Esophagus muscularis mucosa (tissue), 4 donors: Measurements from ENCODE around the gene PELI2. TPM values are rescaled to one million over a fixed set of nuclear protein-coding genes. Genes with fewer than 3 reads are reported as not detected.
"Not testable (repeated sequence)": the region's sequence is repeated elsewhere in the genome, so short reads cannot be mapped to it uniquely, and the experiment has no call there.

Experiments
- DNase-seq: peaks from one replicate; pipeline ENCODE4 v3.0.0-alpha.2; 2017; ENCODE audit errors: extremely low spot score
- H3K27ac ChIP-seq, 4 donors: fragments of 200-600 bp; sonication (generic); replicated peaks in 1 of 4; 1 replicate in 3 of 4; 2 replicates in 1 of 4; pipeline ENCODE4 v1.5.1; 2016 to 2019; ENCODE audit warnings: mild to moderate bottlenecking in 1 of 4
- H3K27me3 ChIP-seq, 4 donors: fragments of 200-600 bp; sonication (generic); one replicate each; pipeline versions ENCODE4 v1.5.1 to v1.6.0; 2016 to 2019
- H3K36me3 ChIP-seq, 4 donors: fragments of 200-600 bp; sonication (generic); one replicate each; pipeline ENCODE4 v1.5.1; 2016 to 2019
- H3K4me1 ChIP-seq, 4 donors: fragments of 200-600 bp; sonication (generic); one replicate each; pipeline ENCODE4 v1.5.1; 2016 to 2019
- H3K4me3 ChIP-seq, 4 donors: fragments of 200-600 bp; sonication (generic); 1 replicate in 2 of 4; 2 replicates in 2 of 4; pipeline ENCODE4 v1.5.1; 2016 to 2019; ENCODE audit warnings: mild to moderate bottlenecking in 4 of 4, moderate library complexity in 1 of 4
- H3K9me3 ChIP-seq, 4 donors: fragments of 200-600 bp; sonication (generic); 1 replicate in 3 of 4; 2 replicates in 1 of 4; pipeline ENCODE4 v1.5.1; 2016 to 2019
- EP300 ChIP-seq: sonication (generic); formaldehyde crosslinking; IDR thresholded peaks from one replicate; pipeline ENCODE4 v1.6.1; 2017; ENCODE audit warnings: antibody characterized with exemption
- POLR2A ChIP-seq: fragments of 450-650 bp; IDR thresholded peaks from one replicate; pipeline ENCODE4 v1.6.1; 2017; ENCODE audit warnings: antibody characterized with exemption, moderate library complexity, mild to moderate bottlenecking, low read depth
- POLR2AphosphoS5 ChIP-seq, 2 donors: sonication (generic); formaldehyde crosslinking; IDR thresholded peaks; one replicate each; pipeline ENCODE4 v1.6.1; 2017; ENCODE audit warnings: antibody characterized with exemption in 2 of 2
- WGBS: methylation state at CpG from one replicate; pipeline ENCODE4 v1.1.5; 2018; 5-methylcytosine and 5-hydroxymethylcytosine counted together
- intact Hi-C: fragments of 100-400 bp; cut with DNase I; formaldehyde crosslinking; loops from one replicate; pipeline ENCODE4 v1.15.1; 2023
- total RNA-seq, 4 donors: library from RNA; depleted of rRNA; stranded (reverse); fragments of >200 nt; gene quantifications; one replicate each; pipeline versions ENCODE4 v1.1.0 to v1.2.1, GENCODE V29; 2016
- TF ChIP-seq, protein P1 (sequence below), 3 experiments: fragments of 200-600 bp in 2 of 3; fragments of 450-650 bp in 1 of 3; sonication (generic) in 2 of 3; IDR thresholded peaks; one replicate each; pipeline ENCODE4 v1.5.1; 2017 to 2019; ENCODE audit warnings: antibody characterized with exemption in 3 of 3, mild to moderate bottlenecking in 2 of 3, moderate library complexity in 1 of 3

The PELI2 gene
- total RNA-seq, 4 donors from 2014 or later = 10.6 to 16.3 (median 14.1) TPM

DNA sequence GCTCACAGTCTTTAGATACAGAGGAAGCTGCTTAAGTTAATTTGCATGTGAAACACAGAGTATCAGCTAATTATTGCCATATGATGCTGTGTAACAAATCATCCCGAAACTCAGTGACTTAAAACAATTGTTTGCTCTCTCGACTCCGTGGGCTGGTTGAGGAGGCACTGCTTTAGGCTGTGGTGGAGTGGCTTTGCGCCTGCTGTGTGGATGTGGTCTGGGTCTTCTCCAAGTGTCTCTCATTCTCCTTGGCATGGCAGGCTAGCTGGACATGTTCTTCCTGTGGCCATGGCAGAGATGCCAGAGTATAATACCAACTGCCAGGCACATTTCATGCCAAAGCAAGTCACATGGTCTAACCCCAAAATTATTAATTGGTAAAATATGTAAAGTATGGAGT is 40.9 kb downstream of the PELI2 start:
- Histone ChIP-seq H3K9me3 (peaks cover 0 to 13% (median 4%) of the 10 kb centered on the region in 4 donors), H3K36me3 (no peaks in the 10 kb centered on the region), H3K27ac (no peak overlapping the region), H3K27me3 (no peaks in the 10 kb centered on the region), H3K4me3 (no peak overlapping the region), H3K4me1 (peaks cover 0 to 12% (median 4%) of the 10 kb centered on the region in 4 donors)
- DNase-seq = no peak
- intact Hi-C loops = no loop called here
- TF ChIP-seq POLR2AphosphoS5 (IDR thresholded peaks at IDR 0.05) (no peak), EP300 (no peak), POLR2A (no peak)
- TF ChIP-seq, protein P1, sequence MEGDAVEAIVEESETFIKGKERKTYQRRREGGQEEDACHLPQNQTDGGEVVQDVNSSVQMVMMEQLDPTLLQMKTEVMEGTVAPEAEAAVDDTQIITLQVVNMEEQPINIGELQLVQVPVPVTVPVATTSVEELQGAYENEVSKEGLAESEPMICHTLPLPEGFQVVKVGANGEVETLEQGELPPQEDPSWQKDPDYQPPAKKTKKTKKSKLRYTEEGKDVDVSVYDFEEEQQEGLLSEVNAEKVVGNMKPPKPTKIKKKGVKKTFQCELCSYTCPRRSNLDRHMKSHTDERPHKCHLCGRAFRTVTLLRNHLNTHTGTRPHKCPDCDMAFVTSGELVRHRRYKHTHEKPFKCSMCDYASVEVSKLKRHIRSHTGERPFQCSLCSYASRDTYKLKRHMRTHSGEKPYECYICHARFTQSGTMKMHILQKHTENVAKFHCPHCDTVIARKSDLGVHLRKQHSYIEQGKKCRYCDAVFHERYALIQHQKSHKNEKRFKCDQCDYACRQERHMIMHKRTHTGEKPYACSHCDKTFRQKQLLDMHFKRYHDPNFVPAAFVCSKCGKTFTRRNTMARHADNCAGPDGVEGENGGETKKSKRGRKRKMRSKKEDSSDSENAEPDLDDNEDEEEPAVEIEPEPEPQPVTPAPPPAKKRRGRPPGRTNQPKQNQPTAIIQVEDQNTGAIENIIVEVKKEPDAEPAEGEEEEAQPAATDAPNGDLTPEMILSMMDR (IDR thresholded peaks at IDR 0.05) = no peak
- WGBS = 89% methylated on average over 4 of the region's 4 CpGs

DNA sequence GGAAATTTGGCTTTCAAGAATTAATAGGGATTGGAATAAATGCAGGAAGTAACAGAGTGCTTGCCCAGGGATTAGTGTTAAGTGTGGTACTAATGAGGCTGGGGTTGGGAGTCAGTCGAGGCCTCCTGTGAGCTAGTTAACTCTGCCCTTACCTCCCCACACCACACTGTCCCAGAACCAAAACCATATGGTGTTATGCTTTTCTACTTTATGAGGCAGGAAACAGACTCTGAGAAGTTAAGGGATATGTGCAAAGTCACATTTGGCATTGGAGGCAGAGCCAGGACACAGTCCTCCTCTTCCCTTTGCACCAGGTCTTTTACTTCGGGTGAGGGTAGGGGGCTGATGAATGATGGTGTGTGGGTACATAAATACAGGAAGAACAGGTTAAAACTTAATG is 41.9 kb downstream of the PELI2 start:
- H3K27ac ChIP-seq = no peak overlapping the region
- peaks cover 0 to 22% (median 6%) of the 10 kb centered on the region in 4 donors for H3K9me3 ChIP-seq
- no peak for DNase-seq
- intact Hi-C loops = no loop called here
- H3K27me3 ChIP-seq = no peaks in the 10 kb centered on the region
- peaks cover 0 to 12% (median 4%) of the 10 kb centered on the region in 4 donors for H3K4me1 ChIP-seq
- WGBS = 54% methylated on average over 2 of the region's 2 CpGs
- H3K36me3 ChIP-seq = no peaks in the 10 kb centered on the region
- H3K4me3 ChIP-seq = no peak overlapping the region
- TF ChIP-seq POLR2A = no peak
- no peak for TF ChIP-seq POLR2AphosphoS5 (IDR thresholded peaks at IDR 0.05)
- no peak for TF ChIP-seq EP300
- TF ChIP-seq, protein P1 (IDR thresholded peaks at IDR 0.05) = no peak

DNA sequence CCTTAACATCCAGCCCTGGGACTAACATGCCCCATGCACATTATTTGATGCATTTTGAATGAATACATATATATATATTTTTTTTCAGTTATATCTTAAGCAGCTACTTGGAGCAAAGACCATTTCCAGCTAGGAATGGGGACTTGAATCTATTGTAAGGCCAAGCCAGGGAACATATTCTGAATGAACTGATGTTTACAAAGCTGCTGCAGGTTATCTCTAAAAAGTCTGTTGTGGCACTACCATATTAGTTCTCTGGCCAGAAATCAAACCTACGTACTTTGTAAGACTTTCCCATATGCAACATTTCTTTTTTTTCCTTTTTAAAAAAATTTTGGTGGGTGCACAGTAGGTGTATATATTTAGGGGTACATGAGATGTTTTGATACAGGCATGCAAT is 43.4 kb downstream of the PELI2 start:
- Histone ChIP-seq H3K4me3 (no peak overlapping the region), H3K9me3 (peaks cover 0 to 22% (median 6%) of the 10 kb centered on the region in 4 donors), H3K27ac (no peak overlapping the region), H3K36me3 (no peaks in the 10 kb centered on the region), H3K27me3 (no peaks in the 10 kb centered on the region), H3K4me1 (peaks cover 0 to 8% (median 4%) of the 10 kb centered on the region in 4 donors)
- intact Hi-C loops = no loop called here
- DNase-seq = no peak
- 94% methylated on average over 1 of the region's 1 CpG for WGBS
- TF ChIP-seq POLR2A = no peak
- TF ChIP-seq, protein P1 (IDR thresholded peaks at IDR 0.05) = no peak
- TF ChIP-seq POLR2AphosphoS5 (IDR thresholded peaks at IDR 0.05) = no peak
- no peak for TF ChIP-seq EP300

DNA sequence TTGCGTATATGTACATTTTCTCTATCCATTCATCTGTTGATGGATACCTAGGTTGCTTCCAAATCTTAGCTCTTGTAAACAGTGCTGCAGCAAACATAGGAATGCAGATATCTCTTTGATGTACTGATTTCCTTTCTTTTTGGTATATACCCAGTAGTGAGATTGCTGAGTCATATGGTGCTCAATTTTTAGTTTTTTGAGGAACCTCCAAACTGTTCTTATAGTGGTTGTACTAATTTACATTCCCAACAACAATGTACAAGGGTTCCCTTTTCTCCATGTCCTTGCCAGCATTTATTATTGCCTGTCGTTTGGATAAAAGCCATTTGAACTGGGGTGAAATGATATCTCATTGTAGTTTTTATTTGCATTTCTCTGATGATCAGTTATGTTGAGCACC is 44.3 kb downstream of the PELI2 start:
- WGBS = 89% methylated on average over 2 of the region's 2 CpGs
- no peak for DNase-seq
- H3K9me3 ChIP-seq = peaks cover 0 to 22% (median 6%) of the 10 kb centered on the region in 4 donors

DNA sequence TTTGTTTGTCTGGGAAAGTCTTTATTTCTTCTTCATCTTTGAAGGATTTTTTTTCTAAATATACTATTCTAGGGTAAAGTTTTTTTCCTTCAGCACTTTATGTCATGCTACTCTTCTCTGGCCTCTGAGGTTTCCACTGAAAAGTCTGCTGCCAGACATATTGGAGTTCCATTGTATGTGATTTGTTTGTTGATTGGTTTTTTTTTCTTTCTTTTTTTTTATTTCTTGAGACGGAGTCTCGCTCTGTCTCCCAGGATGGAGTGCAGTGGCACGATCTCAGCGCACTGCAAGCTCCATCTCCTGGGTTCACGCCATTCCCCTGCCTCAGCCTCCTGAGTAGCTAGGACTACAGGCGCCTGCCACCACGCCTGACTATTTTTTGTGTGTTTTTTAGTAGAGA is 48.4 kb downstream of the PELI2 start:
- H3K4me1 ChIP-seq, H3K36me3 ChIP-seq, H3K27ac ChIP-seq, DNase-seq, H3K27me3 ChIP-seq, intact Hi-C loops, H3K4me3 ChIP-seq: not testable (repeated sequence)
- WGBS = 96% methylated on average over 7 of the region's 7 CpGs
- H3K9me3 ChIP-seq = peaks cover 0 to 22% (median 6%) of the 10 kb centered on the region in 4 donors

More for the DNA sequence above, 44.3 kb downstream of the PELI2 start:
- TF ChIP-seq EP300 (no peak), POLR2AphosphoS5 (IDR thresholded peaks at IDR 0.05) (no peak), POLR2A (no peak)
- TF ChIP-seq, protein P1 (IDR thresholded peaks at IDR 0.05) = no peak
- Histone ChIP-seq H3K4me1 (peaks cover 0 to 8% (median 4%) of the 10 kb centered on the region in 4 donors), H3K4me3 (no peak overlapping the region), H3K36me3 (no peaks in the 10 kb centered on the region), H3K27ac (no peak overlapping the region), H3K27me3 (no peaks in the 10 kb centered on the region)
- intact Hi-C loops = no loop called here
